Measurements from ENCODE around the gene PTPN7. TPM values are rescaled to one million over a fixed set of nuclear protein-coding genes. Genes with fewer than 3 reads are reported as not detected.

The PTPN7 gene
- total and polyA plus RNA-seq, 10 of the 15 experiments (the other 5 are each of a cell fraction or from before 2014, with no cell fraction given) = 7.9 to 117 (median 102) TPM

DNA sequence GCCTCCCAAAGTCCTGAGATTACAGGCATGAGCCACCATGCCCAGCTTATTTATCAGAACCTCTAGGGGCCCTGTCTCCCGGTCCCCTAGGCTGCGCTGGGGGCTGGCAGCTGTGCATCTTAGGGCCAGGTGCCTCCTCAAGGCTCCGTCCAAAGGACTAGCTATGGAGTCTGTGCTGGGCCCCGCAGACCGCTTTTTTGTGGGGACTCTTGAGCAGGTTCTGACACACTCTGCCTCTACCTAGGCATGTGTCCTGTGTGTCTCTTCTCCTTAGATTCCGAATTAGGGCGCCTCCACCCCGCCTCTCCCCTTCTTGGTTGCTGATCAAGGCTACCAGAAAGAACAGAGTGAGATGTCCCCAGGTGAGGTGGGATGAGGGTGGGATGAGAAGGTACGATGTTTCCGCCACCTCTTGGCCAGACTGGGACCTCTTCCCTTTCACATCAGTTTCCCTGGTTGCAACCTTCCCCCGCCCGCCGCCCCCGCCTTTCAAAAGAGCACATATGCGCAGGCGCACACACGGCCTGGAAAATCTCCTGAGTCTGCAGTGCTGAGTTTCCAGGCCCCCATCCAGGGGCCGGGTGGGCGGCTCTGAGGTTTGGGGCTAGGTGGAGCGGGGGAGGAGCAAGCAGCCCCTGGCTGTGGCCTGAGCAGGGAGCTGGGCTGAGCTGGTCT, 5.0 kb upstream of the PTPN7 start (continued):
- peak in 1 of 2 experiments; percentile 19; a peak in 2 of 4 replicates for TF ChIP-seq IKZF2 (IDR thresholded peaks at IDR 0.05)
- TF ChIP-seq SUZ12 (IDR thresholded peaks at IDR 0.05; ENCODE audit: unreplicated experiment) = no peak
- no peak for TF ChIP-seq JUNB (IDR thresholded peaks at IDR 0.05)
- TF ChIP-seq STAT3 (IDR thresholded peaks at IDR 0.05; ENCODE audit: low read depth, low read length) = no peak

DNA sequence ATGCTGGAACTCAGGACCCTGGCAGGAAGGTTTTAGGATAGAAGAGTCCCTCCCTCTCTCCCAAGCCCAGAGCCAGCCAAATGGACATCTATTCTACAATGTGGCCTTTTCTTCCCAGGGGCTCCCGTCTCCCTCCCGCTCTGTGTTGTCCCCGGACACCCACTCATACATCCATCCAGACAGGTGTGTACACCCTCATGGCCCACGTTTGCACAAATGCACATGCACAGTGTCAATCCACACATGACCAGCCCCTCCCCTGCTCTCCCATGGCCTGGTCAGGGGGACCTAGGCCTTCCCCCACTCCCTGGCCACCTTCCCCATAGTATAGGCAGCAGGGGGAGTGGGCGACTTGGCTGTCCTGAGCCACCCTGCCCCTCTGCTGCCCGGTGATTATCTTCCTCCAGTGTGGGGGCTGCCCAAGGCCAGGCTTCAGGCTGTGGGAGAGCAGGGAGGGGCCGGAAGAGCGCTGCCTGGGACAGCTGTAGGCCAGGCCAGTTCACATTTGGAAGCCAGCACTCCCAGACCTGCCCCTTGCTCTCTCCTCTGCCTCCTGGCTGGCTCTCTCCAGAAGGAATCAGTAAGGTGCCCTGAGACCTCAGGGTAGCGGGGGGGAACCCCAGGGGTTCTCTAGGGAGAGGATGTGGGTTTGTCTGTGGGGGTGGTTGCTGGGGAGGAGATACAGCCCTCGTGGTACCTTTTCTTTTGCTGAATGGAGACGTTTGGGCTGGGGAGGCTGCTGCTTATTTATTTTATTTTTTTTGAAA, 4.1 kb upstream of the PTPN7 start:
- Histone ChIP-seq H2AFZ (ENCODE audit: control insufficient read depth, low read depth, low read length) (0 out of 2 replicates have a peak overlapping the region, but pooled peaks have one; percentile 7), H3K27ac (ENCODE audit: control insufficient read depth, insufficient read depth) (peak overlapping the region; percentile 29), H3K36me3 (ENCODE audit: control insufficient read depth in 2 of 2, insufficient read depth in 2 of 2, low read length in 1 of 2) (no peaks in the 10 kb centered on the region), H3K9me3 (replicated peaks; ENCODE audit: control insufficient read depth, insufficient read depth, low read length) (no peaks in the 10 kb centered on the region), H3K9ac (ENCODE audit: control insufficient read depth, insufficient read depth, low read length) (peak overlapping the region; percentile 31; the same call in 1 of the 2 replicates), H3K27me3 (replicated peaks in 1 of 2; ENCODE audit: control insufficient read depth in 2 of 2, insufficient read depth in 2 of 2, low read length in 1 of 2) (no peaks in the 10 kb centered on the region), H4K20me1 (ENCODE audit: control insufficient read depth, insufficient read depth) (no peaks in the 10 kb centered on the region), H3K4me1 (ENCODE audit: control insufficient read depth, insufficient read depth, low read length) (peaks cover 57% of the 10 kb centered on the region), H3K4me3 (peak overlapping the region; percentile 26), H3K4me2 (ENCODE audit: control insufficient read depth, insufficient read depth) (peak overlapping the region; percentile 71), H3K79me2 (ENCODE audit: control insufficient read depth, insufficient read depth, low read length) (peaks cover 20% of the 10 kb centered on the region)
- WGBS (ENCODE audit: insufficient coverage, insufficient replicate concordance, low lambda C conversion rate, missing lambda C conversion rate) = 22% methylated on average over 11 of the region's 11 CpGs
- no TSS peak for BruUV-seq (replicated peaks)
- CTCF ChIA-PET = interaction anchor here (1.1 to 9.2 kb wide), 8 partner anchors 9 to 152 kb away, joined by 3 to 171 read pairs (median 9); partner anchors contain the start of gene LGR6
- ATAC-seq = peak; percentile 61
- SMC1A ChIA-PET (ENCODE audit: uncharacterized antibody, unreplicated experiment) = interaction anchor here (0.9 to 2.4 kb wide), 8 partner anchors 9 to 149 kb away, joined by 3 to 21 read pairs (median 4); no protein-coding TSS in a partner anchor
- no peak for FAIRE-seq
- in situ Hi-C loops (cut with MboI) = no loop called here
- POLR2A ChIA-PET = interaction anchor here (0.7 to 1.3 kb wide), 3 partner anchors 9 to 177 kb away, joined by 3 read pairs; partner anchors contain the start of gene UBE2T
- intact Hi-C loops (cut with micrococcal nuclease; ENCODE audit: unreplicated experiment) = no loop called here
- RAD21 ChIA-PET (ENCODE audit: unreplicated experiment) = interaction anchor here (1.2 to 2.4 kb wide), 4 partner anchors 9 to 21 kb away, joined by 3 to 12 read pairs (median 6); no protein-coding TSS in a partner anchor
- peak; percentile 56 for DNase-seq (ENCODE audit: low read depth, low spot score)
- TF ChIP-seq POLR2AphosphoS5 (IDR thresholded peaks at IDR 0.05; ENCODE audit: low read length) (no peak), TCF3 (IDR thresholded peaks at IDR 0.05; ENCODE audit: borderline replicate concordance, insufficient read depth, low read depth, low read length) (0 out of 2 replicates have a peak, but pooled peaks have one; percentile 8), SUZ12 (IDR thresholded peaks at IDR 0.05; ENCODE audit: unreplicated experiment) (no peak), RBBP5 (conservative IDR thresholded peaks at IDR 0.05) (no peak), SMC3 (IDR thresholded peaks at IDR 0.05; ENCODE audit: borderline replicate concordance, low read length) (no peak), TAF1 (IDR thresholded peaks at IDR 0.05; ENCODE audit: borderline replicate concordance, low read depth, low read length) (no peak), STAT1 (conservative IDR thresholded peaks at IDR 0.05) (no peak), IRF4 (IDR thresholded peaks at IDR 0.05; ENCODE audit: low read depth, low read length) (no peak)
- TF ChIP-seq, protein P1, sequence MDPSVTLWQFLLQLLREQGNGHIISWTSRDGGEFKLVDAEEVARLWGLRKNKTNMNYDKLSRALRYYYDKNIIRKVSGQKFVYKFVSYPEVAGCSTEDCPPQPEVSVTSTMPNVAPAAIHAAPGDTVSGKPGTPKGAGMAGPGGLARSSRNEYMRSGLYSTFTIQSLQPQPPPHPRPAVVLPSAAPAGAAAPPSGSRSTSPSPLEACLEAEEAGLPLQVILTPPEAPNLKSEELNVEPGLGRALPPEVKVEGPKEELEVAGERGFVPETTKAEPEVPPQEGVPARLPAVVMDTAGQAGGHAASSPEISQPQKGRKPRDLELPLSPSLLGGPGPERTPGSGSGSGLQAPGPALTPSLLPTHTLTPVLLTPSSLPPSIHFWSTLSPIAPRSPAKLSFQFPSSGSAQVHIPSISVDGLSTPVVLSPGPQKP (IDR thresholded peaks at IDR 0.05; ENCODE audit: low read depth, low read length) = no peak
- TF ChIP-seq, protein P2, sequence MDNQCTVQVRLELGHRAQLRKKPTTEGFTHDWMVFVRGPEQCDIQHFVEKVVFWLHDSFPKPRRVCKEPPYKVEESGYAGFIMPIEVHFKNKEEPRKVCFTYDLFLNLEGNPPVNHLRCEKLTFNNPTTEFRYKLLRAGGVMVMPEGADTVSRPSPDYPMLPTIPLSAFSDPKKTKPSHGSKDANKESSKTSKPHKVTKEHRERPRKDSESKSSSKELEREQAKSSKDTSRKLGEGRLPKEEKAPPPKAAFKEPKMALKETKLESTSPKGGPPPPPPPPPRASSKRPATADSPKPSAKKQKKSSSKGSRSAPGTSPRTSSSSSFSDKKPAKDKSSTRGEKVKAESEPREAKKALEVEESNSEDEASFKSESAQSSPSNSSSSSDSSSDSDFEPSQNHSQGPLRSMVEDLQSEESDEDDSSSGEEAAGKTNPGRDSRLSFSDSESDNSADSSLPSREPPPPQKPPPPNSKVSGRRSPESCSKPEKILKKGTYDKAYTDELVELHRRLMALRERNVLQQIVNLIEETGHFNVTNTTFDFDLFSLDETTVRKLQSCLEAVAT (IDR thresholded peaks at IDR 0.05) = peak; percentile 82
- TF ChIP-seq, protein P3, sequence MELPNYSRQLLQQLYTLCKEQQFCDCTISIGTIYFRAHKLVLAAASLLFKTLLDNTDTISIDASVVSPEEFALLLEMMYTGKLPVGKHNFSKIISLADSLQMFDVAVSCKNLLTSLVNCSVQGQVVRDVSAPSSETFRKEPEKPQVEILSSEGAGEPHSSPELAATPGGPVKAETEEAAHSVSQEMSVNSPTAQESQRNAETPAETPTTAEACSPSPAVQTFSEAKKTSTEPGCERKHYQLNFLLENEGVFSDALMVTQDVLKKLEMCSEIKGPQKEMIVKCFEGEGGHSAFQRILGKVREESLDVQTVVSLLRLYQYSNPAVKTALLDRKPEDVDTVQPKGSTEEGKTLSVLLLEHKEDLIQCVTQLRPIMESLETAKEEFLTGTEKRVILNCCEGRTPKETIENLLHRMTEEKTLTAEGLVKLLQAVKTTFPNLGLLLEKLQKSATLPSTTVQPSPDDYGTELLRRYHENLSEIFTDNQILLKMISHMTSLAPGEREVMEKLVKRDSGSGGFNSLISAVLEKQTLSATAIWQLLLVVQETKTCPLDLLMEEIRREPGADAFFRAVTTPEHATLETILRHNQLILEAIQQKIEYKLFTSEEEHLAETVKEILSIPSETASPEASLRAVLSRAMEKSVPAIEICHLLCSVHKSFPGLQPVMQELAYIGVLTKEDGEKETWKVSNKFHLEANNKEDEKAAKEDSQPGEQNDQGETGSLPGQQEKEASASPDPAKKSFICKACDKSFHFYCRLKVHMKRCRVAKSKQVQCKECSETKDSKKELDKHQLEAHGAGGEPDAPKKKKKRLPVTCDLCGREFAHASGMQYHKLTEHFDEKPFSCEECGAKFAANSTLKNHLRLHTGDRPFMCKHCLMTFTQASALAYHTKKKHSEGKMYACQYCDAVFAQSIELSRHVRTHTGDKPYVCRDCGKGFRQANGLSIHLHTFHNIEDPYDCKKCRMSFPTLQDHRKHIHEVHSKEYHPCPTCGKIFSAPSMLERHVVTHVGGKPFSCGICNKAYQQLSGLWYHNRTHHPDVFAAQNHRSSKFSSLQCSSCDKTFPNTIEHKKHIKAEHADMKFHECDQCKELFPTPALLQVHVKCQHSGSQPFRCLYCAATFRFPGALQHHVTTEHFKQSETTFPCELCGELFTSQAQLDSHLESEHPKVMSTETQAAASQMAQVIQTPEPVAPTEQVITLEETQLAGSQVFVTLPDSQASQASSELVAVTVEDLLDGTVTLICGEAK (IDR thresholded peaks at IDR 0.05; ENCODE audit: borderline replicate concordance) = no peak
